ENCODE results near the gene SMYD3.

Gene SMYD3

GRCh38 chr1:246515390-246516005 lies 8.4 kb upstream of the SMYD3 start:
- DNase-seq (ENCODE audit: low read depth in 2 of 2): no peak

GRCh38 chr1:246513619-246514343 lies 6.7 kb upstream of the SMYD3 start:
- no peak for DNase-seq (ENCODE audit: low read depth in 2 of 2)

DNA sequence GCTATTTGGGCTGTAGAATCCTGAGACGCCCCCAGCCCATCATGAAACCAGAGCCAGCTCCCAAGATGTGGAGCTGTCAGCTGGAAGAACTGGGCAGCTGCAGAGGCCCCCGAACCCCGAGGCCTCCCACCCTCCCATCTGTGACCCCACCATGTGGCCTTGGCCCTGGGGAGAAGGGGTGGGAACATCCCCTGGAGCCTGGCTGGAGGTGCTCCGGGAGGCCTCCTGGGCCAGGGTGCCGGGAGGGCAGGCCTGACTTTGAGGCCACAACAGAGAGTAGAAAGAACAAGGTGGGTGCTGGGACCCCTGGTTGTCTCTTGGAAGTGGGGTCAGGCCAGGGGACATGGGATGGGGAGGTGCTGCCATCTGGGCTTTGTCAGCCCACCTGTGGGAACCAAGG lies 6.0 kb upstream of the SMYD3 start:
- DNase-seq (ENCODE audit: low read depth in 2 of 2): no peak

- DNase-seq (ENCODE audit: low read depth in 2 of 2): no peak
Measured at GRCh38 chr1:246512635-246513034, 5.6 kb upstream of the SMYD3 start.

DNA sequence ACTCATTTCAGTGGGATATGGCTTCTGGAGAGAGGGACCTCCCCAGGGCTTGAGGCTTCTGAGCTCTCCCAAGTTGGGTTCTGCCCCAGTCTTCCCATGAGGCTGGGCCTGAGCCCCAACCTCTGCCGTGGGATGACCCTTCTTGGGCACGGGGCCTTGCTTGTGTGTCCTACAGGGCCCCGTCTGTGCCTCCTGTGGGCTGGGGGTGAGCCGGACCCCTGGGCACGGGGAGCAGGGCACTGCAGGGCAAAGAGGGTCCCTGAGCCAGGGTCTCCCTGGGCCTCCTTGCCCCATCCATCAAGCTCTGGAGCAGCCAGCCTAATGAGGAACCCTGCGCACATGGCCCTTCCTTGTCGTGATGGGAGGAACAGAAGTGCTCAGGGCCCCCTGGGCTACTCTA lies 5.2 kb upstream of the SMYD3 start:
- DNase-seq (ENCODE audit: low read depth in 2 of 2): no peak

DNA sequence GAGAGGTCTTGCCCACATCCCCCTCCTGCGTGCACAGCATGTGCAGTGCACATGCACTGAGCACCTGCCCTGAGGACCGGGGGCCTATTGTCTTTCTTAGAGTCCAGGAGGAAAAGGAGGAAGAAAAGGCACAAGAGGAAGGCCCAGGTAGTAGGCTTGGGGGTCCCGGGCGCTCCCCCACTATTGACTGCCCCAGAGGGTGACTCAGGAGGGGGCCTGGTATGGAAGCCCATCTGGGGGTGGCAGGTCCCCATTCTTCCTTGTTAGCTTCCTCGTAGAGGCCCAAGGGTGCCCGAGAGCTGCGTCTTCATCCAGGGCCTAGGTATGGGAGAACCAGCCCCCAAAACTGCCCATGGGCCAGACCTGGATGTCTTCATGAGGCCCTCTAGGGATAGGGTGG lies 4.1 kb upstream of the SMYD3 start:
- no peak for DNase-seq (ENCODE audit: low read depth in 2 of 2)

DNA sequence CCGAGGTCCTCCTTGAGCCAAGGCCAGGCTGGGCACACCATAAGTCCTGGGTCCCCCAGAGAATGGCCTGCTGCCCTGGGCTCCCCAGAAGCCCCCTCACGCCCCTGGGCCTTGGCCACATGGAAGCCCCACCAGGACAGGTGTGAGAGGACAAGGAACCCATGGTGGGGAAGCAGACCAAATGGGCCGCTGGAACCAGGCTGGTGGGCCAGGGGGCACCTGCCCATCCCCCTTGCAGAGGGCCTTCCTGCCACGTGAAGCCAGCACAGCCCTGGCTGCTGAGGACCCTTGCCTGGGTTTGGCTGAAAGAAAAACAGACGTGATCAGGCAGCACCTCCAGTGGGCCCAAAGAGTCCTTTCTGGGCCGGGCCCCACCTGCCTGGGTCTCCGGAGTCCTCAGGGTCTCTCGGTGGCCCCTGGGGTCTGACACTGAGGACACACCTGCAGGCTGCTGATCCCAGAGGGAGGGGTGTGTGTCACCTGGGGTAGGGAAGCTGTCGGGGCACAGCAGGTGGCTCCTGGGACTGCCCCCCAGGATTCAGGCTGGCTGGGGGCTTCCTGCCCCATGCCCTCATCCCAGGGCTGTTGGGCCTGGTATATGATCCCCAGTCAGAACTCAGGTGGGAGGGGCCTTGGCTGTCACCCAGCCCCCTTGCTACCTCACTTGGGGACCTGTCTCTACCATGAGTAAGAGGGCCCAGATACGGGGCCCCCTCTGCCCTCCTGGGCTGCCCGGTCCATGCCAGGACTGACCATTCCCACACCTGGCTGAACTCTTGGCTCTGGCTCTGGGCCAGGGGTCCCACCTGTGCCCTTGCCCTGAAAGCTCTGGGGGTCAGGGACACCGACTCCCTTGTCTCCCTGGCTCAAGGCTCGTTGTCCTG lies 3.3 kb upstream of the SMYD3 start:
- no peak for DNase-seq (ENCODE audit: low read depth in 2 of 2)

- no peak for DNase-seq (ENCODE audit: low read depth in 2 of 2)
Measured at GRCh38 chr1:246508897-246509688, 2.0 kb upstream of the SMYD3 start.

DNA sequence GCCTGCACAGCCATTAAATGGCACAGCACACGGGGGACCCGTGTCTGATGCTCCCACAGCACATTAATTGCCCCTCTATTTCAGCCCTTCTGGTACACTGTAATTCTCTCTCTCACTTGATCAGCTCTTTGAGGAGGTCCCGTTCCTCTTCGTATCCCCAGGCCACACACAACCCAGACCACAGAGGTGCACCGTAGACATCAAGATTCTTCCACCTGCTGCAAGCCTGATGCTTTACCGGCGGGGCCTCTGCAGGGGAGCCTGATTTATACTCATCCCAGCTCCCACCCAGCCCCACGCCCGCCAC lies 759 bp downstream of the SMYD3 start:
- no peak for DNase-seq (ENCODE audit: low read depth in 2 of 2)

DNA sequence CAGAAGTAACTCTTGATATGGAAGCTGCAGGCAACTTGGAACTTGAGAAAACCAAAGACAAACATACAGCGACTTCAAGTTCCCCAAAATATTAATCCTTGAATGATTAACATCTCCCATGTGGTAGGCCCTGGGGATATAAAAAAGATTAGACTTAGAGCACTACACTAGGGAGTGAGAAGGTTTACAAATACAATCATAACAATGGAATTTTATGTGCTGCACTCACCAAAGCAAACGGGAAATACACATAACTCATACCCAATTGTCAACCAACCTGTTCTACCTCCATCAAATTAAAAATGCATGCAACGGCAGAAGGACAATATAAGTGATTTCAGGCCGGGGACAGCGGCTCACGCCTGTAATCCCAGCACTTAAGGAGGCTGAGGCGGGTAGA lies 3.7 kb downstream of the SMYD3 start:
- no peak for DNase-seq (ENCODE audit: low read depth in 2 of 2)

DNA sequence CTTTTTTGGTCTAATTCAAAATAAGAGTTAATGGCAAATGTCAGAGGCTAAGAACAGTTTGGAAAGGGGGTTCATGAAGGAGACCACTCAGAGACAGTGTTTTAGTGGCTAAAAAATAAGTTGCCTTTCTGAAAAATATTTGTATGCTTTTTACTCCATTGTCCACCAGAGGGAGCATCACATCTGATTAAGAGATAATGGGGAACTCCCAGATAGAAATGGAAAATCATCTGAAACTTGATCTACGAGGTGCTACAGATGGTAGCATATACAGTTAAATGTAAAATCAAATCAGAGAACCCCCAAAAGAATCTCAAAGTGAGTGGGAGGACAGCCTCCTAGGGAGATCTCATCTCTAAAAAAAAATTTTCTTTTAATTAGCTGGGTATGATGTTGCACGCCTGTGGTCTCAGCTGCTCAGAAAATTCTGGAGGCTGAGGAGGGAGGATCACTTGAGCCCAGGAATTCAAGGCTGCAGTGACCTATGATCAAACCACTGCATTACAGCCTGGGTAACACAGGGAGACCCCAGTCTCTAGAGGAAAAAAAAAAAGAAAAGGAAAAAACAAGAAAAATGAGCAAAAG lies 9.7 kb downstream of the SMYD3 start:
- DNase-seq (ENCODE audit: low read depth in 2 of 2): peak in 1 of 2 donors; percentile 17

- peak; percentile 25 to 26 for DNase-seq (ENCODE audit: low read depth in 2 of 2)
Measured at GRCh38 chr1:246492611-246493245, 14.4 kb downstream of the SMYD3 start.

GRCh38 chr1:246491551-246492053 lies 15.5 kb downstream of the SMYD3 start:
- no peak for DNase-seq (ENCODE audit: low read depth in 2 of 2)

DNA sequence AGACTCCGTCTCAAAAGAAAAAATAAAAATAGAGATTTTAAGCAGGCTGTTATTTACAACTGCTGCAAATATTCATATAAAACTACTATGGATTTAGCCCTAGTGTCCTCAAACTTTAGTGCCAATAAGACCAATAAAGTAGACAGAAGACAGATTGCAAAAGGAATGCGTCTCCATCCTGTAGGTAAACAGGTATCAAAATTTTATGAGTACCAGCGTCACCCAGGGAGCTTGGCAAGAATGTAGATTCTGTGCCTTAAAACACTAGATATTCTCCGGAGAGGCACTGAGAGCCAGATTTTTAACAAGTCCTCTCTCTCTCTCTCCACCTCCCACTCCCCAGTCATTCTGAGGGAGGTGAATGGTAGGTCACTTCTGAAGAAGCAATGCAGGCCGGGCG lies 18.4 kb downstream of the SMYD3 start:
- DNase-seq (ENCODE audit: low read depth in 2 of 2): no peak

- no peak for DNase-seq (ENCODE audit: low read depth in 2 of 2)
Measured at GRCh38 chr1:246483569-246483933, 23.5 kb downstream of the SMYD3 start.

- DNase-seq (ENCODE audit: low read depth in 2 of 2): no peak
Measured at GRCh38 chr1:246482805-246483568, 24.1 kb downstream of the SMYD3 start.

GRCh38 chr1:246479061-246479460 lies 28.0 kb downstream of the SMYD3 start:
- DNase-seq (ENCODE audit: low read depth in 2 of 2): no peak

DNA sequence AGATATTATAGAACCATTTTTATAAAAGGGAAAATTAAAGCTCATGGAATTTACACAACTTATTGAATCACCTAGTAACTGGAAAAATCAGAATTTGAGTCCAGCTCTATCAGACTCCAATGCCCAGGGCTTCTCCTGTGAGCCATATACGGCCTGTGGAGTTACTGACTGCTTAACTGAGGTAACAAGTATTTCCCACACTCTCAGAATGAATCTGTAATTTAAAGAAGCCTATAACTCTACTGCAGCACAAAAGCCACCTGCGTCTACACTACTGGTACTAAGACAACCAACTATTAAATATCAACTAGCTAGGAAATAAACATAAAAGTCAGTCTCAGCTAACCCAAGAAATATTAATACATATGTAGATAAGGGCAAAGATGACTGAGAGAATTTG lies 29.4 kb downstream of the SMYD3 start:
- DNase-seq (ENCODE audit: low read depth in 2 of 2): no peak

DNA sequence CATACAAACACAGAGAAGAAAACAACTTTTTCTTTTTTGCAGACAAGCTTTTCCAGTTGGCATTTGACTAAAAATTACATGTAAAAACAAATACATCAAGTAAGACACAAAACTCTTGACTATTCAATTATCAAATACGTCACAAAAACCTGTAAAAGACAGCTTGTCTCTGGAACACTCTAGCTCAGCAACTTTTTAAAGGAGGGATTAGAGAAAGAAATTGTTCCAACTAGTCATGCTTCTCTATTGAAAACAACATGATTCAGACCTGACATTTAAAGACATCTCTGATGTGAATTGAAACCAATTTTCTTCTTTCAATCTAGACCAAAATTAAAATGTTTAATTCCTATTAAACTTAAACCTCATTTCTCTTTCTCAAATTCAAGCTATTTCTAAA lies 30.3 kb downstream of the SMYD3 start:
- no peak for DNase-seq (ENCODE audit: low read depth in 2 of 2)

- no peak for DNase-seq (ENCODE audit: low read depth in 2 of 2)
Measured at GRCh38 chr1:246471688-246472087, 35.4 kb downstream of the SMYD3 start.
